Transverse colon (tissue), 4 donors: ENCODE measurements around the gene CDCA7.

Source experiments
- POLR2AphosphoS5 ChIP-seq, 3 donors: sonication (generic); formaldehyde crosslinking; IDR thresholded peaks; one replicate each; pipeline ENCODE4 v1.6.1; 2016; ENCODE audit warnings: antibody characterized with exemption in 3 of 3
- TF ChIP-seq, protein P1 (sequence below), 5 experiments: fragments of 200-600 bp in 3 of 5; fragments of 450-650 bp in 2 of 5; sonication (generic) in 3 of 5; IDR thresholded peaks; 1 replicate in 2 of 5; 2 replicates in 3 of 5; pipeline ENCODE4 v1.5.1; 2016 to 2017; ENCODE audit warnings: antibody characterized with exemption in 5 of 5, inconsistent platforms in 3 of 5, mild to moderate bottlenecking in 2 of 5, moderate library complexity in 1 of 5

DNA sequence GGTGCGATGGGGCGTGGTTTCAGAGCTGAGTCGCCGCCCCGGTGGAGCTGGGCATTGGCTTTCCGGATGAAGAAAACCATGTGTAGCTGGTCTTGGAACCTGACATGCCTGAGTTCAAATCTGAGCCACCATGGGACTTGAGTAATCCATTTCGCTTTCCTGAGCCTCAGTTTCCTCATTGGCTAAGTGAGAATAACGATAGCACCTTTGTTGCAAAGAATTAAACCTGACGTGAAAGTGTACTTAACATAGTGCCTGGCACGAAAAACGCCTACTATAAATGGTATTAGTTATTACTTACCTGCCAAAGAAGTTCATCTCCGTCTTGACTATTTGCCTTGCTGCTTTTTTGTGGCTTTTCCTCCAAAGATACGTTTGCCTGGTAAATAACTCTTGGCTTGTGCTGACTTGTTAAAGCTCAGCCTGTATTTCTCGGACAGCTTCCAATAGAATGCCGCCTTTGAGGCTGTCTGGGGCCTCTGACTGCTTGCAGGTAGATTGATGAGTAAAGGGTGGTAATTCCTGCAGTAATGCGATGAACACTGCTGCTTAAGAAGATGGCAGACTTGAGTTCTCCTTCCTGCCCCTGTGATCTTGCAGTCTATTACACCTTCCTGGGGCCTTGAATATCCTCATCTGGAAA, 1.3 kb downstream of the CDCA7 start:
- TF ChIP-seq, protein P1, sequence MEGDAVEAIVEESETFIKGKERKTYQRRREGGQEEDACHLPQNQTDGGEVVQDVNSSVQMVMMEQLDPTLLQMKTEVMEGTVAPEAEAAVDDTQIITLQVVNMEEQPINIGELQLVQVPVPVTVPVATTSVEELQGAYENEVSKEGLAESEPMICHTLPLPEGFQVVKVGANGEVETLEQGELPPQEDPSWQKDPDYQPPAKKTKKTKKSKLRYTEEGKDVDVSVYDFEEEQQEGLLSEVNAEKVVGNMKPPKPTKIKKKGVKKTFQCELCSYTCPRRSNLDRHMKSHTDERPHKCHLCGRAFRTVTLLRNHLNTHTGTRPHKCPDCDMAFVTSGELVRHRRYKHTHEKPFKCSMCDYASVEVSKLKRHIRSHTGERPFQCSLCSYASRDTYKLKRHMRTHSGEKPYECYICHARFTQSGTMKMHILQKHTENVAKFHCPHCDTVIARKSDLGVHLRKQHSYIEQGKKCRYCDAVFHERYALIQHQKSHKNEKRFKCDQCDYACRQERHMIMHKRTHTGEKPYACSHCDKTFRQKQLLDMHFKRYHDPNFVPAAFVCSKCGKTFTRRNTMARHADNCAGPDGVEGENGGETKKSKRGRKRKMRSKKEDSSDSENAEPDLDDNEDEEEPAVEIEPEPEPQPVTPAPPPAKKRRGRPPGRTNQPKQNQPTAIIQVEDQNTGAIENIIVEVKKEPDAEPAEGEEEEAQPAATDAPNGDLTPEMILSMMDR (IDR thresholded peaks at IDR 0.05): no peak
- no peak for TF ChIP-seq POLR2AphosphoS5 (IDR thresholded peaks at IDR 0.05)
